GM12875 (cell line): ENCODE data around the gene PSME1.
A peak's percentile ranks its signal among the peaks of the same experiment; 100 is the strongest.

ENCODE experiments used
- H3K4me3 ChIP-seq: one replicate; pipeline ENCODE4 v1.5.1; 2011; ENCODE audit warnings: low read depth, low read length, control low read depth
- CTCF ChIP-seq: IDR thresholded peaks from 2 replicates; pipeline ENCODE4 v1.5.1; 2011; ENCODE audit warnings: low read depth, mild to moderate bottlenecking, control low read depth, inconsistent platforms, low read length, moderate library complexity, borderline replicate concordance; ENCODE audit not compliant: insufficient read depth

The PSME1 gene

GRCh38 chr14:24130717-24131548 lies 5.1 kb upstream of the PSME1 start:
- TF ChIP-seq CTCF: no peak
- H3K4me3 ChIP-seq: no peak overlapping the region

GRCh38 chr14:24131549-24131966 lies 4.4 kb upstream of the PSME1 start:
- no peak for TF ChIP-seq CTCF
- H3K4me3 ChIP-seq: no peak overlapping the region

DNA sequence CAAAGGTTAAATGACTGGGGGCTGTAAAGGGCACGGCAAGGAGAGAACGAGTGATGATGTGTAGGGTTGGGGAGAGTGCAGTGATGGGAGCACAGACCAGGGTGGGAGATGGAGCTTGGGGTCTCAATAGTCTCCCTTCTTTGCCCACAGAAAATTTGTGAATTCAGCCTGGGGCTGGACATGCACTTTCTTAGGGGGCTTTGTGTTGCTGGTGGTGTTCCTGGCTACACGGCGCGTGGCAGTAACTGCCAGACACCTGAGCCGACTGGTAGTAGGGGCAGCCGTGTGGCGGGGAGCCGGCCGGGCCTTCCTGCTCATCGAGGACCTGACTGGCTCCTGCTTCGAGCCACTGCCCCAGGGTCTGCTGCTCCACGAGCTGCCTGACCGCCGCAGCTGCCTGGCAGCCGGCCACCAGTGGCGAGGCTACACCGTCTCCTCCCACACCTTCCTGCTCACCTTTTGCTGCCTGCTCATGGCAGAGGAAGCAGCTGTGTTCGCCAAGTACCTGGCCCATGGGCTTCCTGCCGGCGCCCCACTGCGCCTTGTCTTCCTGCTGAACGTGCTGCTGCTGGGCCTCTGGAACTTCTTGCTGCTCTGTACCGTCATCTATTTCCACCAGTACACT lies 3.8 kb upstream of the PSME1 start:
- no peak for TF ChIP-seq CTCF
- H3K4me3 ChIP-seq: no peak overlapping the region

DNA sequence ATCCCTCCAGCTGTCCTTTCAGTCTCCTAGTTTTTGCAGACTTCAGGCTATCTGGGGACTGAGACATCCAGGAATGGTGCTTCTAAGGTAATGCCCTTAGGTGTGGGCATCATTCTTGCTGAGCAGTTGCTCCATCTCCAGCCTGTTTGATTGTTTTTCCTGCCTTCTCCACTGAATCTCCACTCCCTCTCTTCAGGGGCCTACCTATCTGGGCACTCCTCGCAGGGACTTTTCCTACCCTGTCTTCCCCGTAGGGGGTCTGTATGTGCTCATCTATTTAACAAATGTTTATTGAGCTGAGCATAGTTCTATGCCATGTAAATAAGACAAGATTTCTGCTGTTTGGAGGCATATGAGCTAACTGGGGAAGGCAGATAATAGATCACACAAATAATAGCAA lies 3.0 kb upstream of the PSME1 start:
- no peak for TF ChIP-seq CTCF
- H3K4me3 ChIP-seq: no peak overlapping the region

DNA sequence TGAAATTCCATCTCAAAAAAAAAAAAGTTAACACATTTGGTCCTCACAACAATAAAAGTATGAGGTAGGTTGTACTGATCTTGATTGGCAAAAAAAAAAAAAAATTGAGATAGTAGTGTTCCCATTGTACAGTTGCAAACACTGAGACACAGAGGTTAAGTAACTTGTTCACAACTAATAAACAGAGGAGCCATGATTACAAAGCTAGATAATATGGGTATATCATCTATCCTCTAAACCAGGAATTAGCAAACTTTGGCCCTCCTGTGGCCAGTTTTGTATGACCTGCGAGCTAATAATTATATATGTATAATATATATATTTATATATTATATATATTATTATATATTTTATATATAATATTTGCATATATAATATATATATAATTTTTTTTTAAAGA lies 2.3 kb upstream of the PSME1 start:
- no peak overlapping the region for H3K4me3 ChIP-seq
- TF ChIP-seq CTCF: no peak

DNA sequence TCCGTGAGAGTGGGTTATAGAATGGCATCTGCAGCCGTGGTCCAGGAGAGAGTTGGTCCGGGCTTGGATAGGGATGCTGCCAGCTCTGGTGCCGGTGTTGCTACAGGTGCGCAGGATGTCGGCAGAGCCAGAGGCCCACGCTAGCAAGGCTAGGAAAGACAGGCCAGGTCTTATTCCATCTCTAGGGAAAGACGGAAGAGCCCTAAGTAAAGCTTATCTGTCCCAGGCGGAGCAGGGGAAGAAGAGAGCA lies 485 bp upstream of the PSME1 start:
- peak overlapping the region; percentile 73 for H3K4me3 ChIP-seq
- no peak for TF ChIP-seq CTCF
